HG02588 (cell line): ENCODE results near the gene TRMT1.
"Not testable (repeated sequence)": the region's sequence is repeated elsewhere in the genome, so short reads cannot be mapped to it uniquely, and the experiment has no call there.

Experiments
- ATAC-seq: cut with Tn5 transposase; IDR thresholded peaks from one replicate; pipeline ENCODE4 v1.9.1; 2021; ENCODE audit warnings: mild to moderate bottlenecking, moderate library complexity; ENCODE audit not compliant: unreplicated experiment

The TRMT1 gene

GRCh38 chr19:13150931-13151604 lies 34.5 kb upstream of the TRMT1 start:
- ATAC-seq, result no peak

GRCh38 chr19:13150187-13150930 lies 33.8 kb upstream of the TRMT1 start, which contains the start of the genes IER2 and STX10:
Gene IER2 (plus strand): TSS chr19:13150411. CDS start chr19:13153187, 2,776 bp downstream.
Gene STX10 (minus strand): TSS chr19:13150375. CDS start chr19:13150173, 202 bp downstream.
- ATAC-seq, result peak; percentile 32

- no peak for ATAC-seq
These were observed 33.2 kb upstream of the TRMT1 start for GRCh38 chr19:13149628-13150186.

- not testable (repeated sequence) for ATAC-seq
These were observed 32.7 kb upstream of the TRMT1 start for GRCh38 chr19:13149173-13149627.

GRCh38 chr19:13146763-13147563 lies 30.4 kb upstream of the TRMT1 start:
- ATAC-seq, result no peak

GRCh38 chr19:13139633-13140311 lies 23.2 kb upstream of the TRMT1 start:
- ATAC-seq, result no peak

- ATAC-seq, result no peak
These were observed 22.3 kb upstream of the TRMT1 start for GRCh38 chr19:13138916-13139198.

- ATAC-seq, result no peak
These were observed 21.8 kb upstream of the TRMT1 start for GRCh38 chr19:13138171-13138915.

GRCh38 chr19:13137290-13137794 lies 20.8 kb upstream of the TRMT1 start:
- no peak for ATAC-seq

GRCh38 chr19:13135068-13136062 lies 18.8 kb upstream of the TRMT1 start:
- no peak for ATAC-seq

- no peak for ATAC-seq
These were observed 18.1 kb upstream of the TRMT1 start for GRCh38 chr19:13134626-13135025.

- ATAC-seq, result no peak
These were observed 16.8 kb upstream of the TRMT1 start for GRCh38 chr19:13133241-13133870.

- ATAC-seq, result no peak
These were observed 16.1 kb upstream of the TRMT1 start for GRCh38 chr19:13132471-13133180.

- no peak for ATAC-seq
These were observed 14.4 kb upstream of the TRMT1 start for GRCh38 chr19:13130886-13131490.

GRCh38 chr19:13129384-13129783 lies 12.8 kb upstream of the TRMT1 start:
- no peak for ATAC-seq

GRCh38 chr19:13128583-13128982 lies 12.0 kb upstream of the TRMT1 start:
- ATAC-seq, result no peak
